Activated B cell treated with CpG ODN at 0.5 μM for 24 hours (primary cell): Measurements from ENCODE around the gene PTK7. TPM values are rescaled to one million over a fixed set of nuclear protein-coding genes. Genes with fewer than 3 reads are reported as not detected.
A peak's percentile ranks its signal among the peaks of the same experiment; 100 is the strongest.

Experiments used
- ATAC-seq: fragments of 200-7000 bp; cut with Tn5 transposase; one replicate; pipeline ENCODE4 v1.10.0; 2021; ENCODE audit warnings: low read depth, mild to moderate bottlenecking, moderate library complexity
- CTCF ChIA-PET: fragments of 350-600 bp; sonication (Branson Sonifier 250); formaldehyde crosslinking; loops from one replicate; lab custom pipeline; 2021; ENCODE audit warnings: antibody characterized with exemption; lab: Charles Lee
- POLR2A ChIA-PET: fragments of 350-600 bp; sonication (Branson Sonifier 250); formaldehyde crosslinking; loops from one replicate; lab custom pipeline; 2021; ENCODE audit warnings: antibody characterized with exemption; lab: Charles Lee
- DNase-seq: peaks from one replicate; pipeline ENCODE4 v3.0.0; 2022
- H3K27ac Mint-ChIP-seq: one replicate; pipeline ENCODE4 v1.8.0; 2020; ENCODE audit warnings: mixed read lengths
- H3K27me3 Mint-ChIP-seq: one replicate; pipeline ENCODE4 v1.8.0; 2021; ENCODE audit warnings: mixed read lengths
- H3K36me3 Mint-ChIP-seq: one replicate; pipeline ENCODE4 v1.8.0; 2021; ENCODE audit warnings: low read depth, mixed read lengths
- H3K4me1 Mint-ChIP-seq: one replicate; pipeline ENCODE4 v1.8.0; 2021; ENCODE audit warnings: mixed read lengths
- H3K4me3 Mint-ChIP-seq: one replicate; pipeline ENCODE4 v1.8.0; 2020; ENCODE audit warnings: mild to moderate bottlenecking, mixed read lengths
- H3K9me3 Mint-ChIP-seq: one replicate; pipeline ENCODE4 v1.8.0; 2020; ENCODE audit warnings: mixed read lengths
- CTCF ChIP-seq: fragments of 200-600 bp; IDR thresholded peaks from one replicate; pipeline ENCODE4 v1.8.0; 2022; ENCODE audit warnings: antibody characterized with exemption, mild to moderate bottlenecking
- intact Hi-C: fragments of 100-400 bp; cut with micrococcal nuclease; formaldehyde crosslinking; loops from one replicate; pipeline ENCODE4 v1.15.1; 2024
- total RNA-seq: library from RNA; stranded (reverse); gene quantifications from 2 replicates; pipeline ENCODE4 v1.2.3, GENCODE V29; 2022

The PTK7 gene
- 0.66 and 0.82 TPM in 2 replicates for total RNA-seq

GRCh38 chr6:43075670-43076463 is at the start of gene PTK7:
PTK7 (plus strand) TSS chr6:43076314; CDS start chr6:43076489, 175 bp downstream.
- no peaks in the 10 kb centered on the region for H3K9me3 Mint-ChIP-seq
- no peak within 1 kb of the TSS for H3K27ac Mint-ChIP-seq
- H3K4me3 Mint-ChIP-seq = peak within 1 kb of the TSS; percentile 71
- peaks cover 15% of the 10 kb centered on the region for H3K27me3 Mint-ChIP-seq
- peaks cover 34% of the 10 kb centered on the region for H3K36me3 Mint-ChIP-seq
- no peak for TF ChIP-seq CTCF
- intact Hi-C loops = no loop called here
- CTCF ChIA-PET = no interaction called here
- ATAC-seq = peak; percentile 56
- POLR2A ChIA-PET = interaction anchor here (1.4 kb wide), 1 partner anchor 16 kb away, joined by 4 read pairs; the partner anchor contains the start of genes KLC4 and MRPL2
- peaks cover 12% of the 10 kb centered on the region for H3K4me1 Mint-ChIP-seq
- no peak for DNase-seq

DNA sequence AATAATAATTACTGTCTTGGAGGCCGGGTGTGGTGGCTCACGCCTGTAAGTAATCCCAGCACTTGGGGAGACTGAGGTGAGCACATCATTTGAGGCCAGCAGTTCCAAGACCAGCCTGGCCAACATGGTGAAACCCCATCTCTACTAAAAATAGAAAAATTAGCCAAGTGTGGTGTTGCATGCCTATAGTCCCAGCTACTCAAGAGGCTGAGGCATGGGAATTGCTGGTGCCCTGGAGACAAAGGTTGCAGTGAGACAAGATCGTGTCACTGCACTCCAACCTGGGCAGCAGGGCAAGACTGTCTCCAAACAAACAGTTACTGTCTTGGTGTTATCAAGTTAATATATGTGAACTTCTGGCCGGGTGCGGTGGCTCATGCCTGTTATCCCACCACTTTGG is 49.7 kb upstream of the PTK7 start:
- CTCF ChIA-PET = no interaction called here
- Mint-ChIP-seq H3K27ac (no peak overlapping the region), H3K4me1 (peaks cover 10% of the 10 kb centered on the region), H3K4me3 (no peak overlapping the region), H3K36me3 (peaks cover 61% of the 10 kb centered on the region), H3K27me3 (no peaks in the 10 kb centered on the region), H3K9me3 (no peaks in the 10 kb centered on the region)
- no peak for TF ChIP-seq CTCF
- intact Hi-C loops = no loop called here
- ATAC-seq (no peak), DNase-seq (no peak)
- POLR2A ChIA-PET = no interaction called here

GRCh38 chr6:43029120-43029519 is 47.0 kb upstream of the PTK7 start:
- Mint-ChIP-seq H3K4me1 (peaks cover 4% of the 10 kb centered on the region), H3K36me3 (peaks cover 72% of the 10 kb centered on the region), H3K4me3 (no peak overlapping the region), H3K27ac (no peak overlapping the region), H3K27me3 (no peaks in the 10 kb centered on the region), H3K9me3 (no peaks in the 10 kb centered on the region)
- no peak for ATAC-seq
- intact Hi-C loops = no loop called here
- POLR2A ChIA-PET = no interaction called here
- CTCF ChIA-PET = no interaction called here
- no peak for TF ChIP-seq CTCF
- DNase-seq = no peak

- no peak for ATAC-seq
- Mint-ChIP-seq H3K4me1 (no peaks in the 10 kb centered on the region), H3K36me3 (peaks cover 72% of the 10 kb centered on the region), H3K9me3 (no peaks in the 10 kb centered on the region), H3K27ac (no peak overlapping the region), H3K27me3 (no peaks in the 10 kb centered on the region), H3K4me3 (no peak overlapping the region)
- ChIA-PET POLR2A (interaction anchor here (0.6 to 1.0 kb wide), 2 partner anchors 18 to 110 kb away, joined by 4 read pairs; partner anchors contain the start of gene KLHDC3), CTCF (no interaction called here)
- intact Hi-C loops = no loop called here
- DNase-seq = no peak
- TF ChIP-seq CTCF = no peak
These were observed 43.8 kb upstream of the PTK7 start for GRCh38 chr6:43032326-43032725.

DNA sequence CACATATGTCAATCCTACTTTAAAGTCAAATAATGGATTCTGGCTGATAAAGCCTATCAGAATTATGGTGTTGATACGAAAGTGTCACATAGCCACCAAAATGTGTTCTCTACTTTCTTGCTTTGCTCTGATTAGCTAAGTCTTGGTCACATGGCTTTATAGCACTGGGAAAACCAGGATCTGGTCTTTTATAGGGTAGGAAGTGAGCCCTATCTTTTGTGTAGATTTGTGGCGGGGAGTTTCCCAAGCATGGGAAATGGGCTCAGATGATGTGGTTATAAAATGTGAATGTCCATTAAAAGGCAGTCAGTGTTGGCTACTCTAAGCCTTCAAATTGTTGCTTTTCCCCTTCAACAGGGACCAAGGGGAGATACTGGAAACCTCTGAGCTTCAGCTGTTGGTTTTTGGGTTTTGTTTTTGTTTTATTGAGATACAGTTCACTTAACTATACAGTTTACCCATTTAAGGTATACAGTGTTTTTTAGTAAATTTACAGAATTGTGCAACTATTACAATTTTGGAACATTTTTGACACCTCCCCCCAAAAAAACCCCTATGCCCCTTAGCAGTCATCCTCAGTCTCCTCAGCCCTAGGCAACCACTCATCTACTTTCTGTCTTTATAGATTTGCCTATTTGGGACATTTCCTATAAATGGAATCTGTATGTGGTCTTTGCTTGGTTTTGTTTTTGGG is 42.5 kb upstream of the PTK7 start:
- ChIA-PET POLR2A (interaction anchor here (0.8 to 1.0 kb wide), 2 partner anchors 19 to 22 kb away, joined by 3 to 4 read pairs; partner anchors contain the start of gene KLHDC3), CTCF (no interaction called here)
- no peak overlapping the region for H3K4me3 Mint-ChIP-seq
- no peak for TF ChIP-seq CTCF
- H3K9me3 Mint-ChIP-seq = no peaks in the 10 kb centered on the region
- DNase-seq (no peak), ATAC-seq (no peak)
- H3K4me1 Mint-ChIP-seq = no peaks in the 10 kb centered on the region
- intact Hi-C loops = no loop called here
- no peak overlapping the region for H3K27ac Mint-ChIP-seq
- peaks cover 72% of the 10 kb centered on the region for H3K36me3 Mint-ChIP-seq
- no peaks in the 10 kb centered on the region for H3K27me3 Mint-ChIP-seq
